Trophoblast cell (in vitro differentiated cells and primary cell): ENCODE data around the gene BLNK.
A peak's percentile ranks its signal among the peaks of the same experiment; 100 is the strongest.

Source experiments
- DNase-seq, 2 donors: peaks; one replicate each; pipeline ENCODE4 v3.0.0-alpha.2; 2016
- H2AFZ ChIP-seq: 2 replicates; pipeline ENCODE4 v1.6.1; 2013; ENCODE audit warnings: low read length, moderate library complexity, mild to moderate bottlenecking; ENCODE audit not compliant: insufficient read depth, poor library complexity
- H2AK5ac ChIP-seq: 2 replicates; pipeline ENCODE4 v1.6.1; 2013; ENCODE audit warnings: mild to moderate bottlenecking, low read length
- H2BK120ac ChIP-seq: 2 replicates; pipeline ENCODE4 v1.6.1; 2013; ENCODE audit warnings: low read length, mild to moderate bottlenecking, moderate library complexity; ENCODE audit not compliant: insufficient read depth, poor library complexity
- H2BK12ac ChIP-seq: 2 replicates; pipeline ENCODE4 v1.6.1; 2013; ENCODE audit warnings: mild to moderate bottlenecking, low read length, moderate library complexity
- H2BK5ac ChIP-seq: 2 replicates; pipeline ENCODE4 v1.6.1; 2013; ENCODE audit warnings: low read length, low read depth, moderate library complexity, mild to moderate bottlenecking; ENCODE audit not compliant: poor library complexity
- H3K14ac ChIP-seq: 2 replicates; pipeline ENCODE4 v1.6.1; 2013; ENCODE audit warnings: mild to moderate bottlenecking, low read length
- H3K18ac ChIP-seq: 2 replicates; pipeline ENCODE4 v1.6.1; 2013; ENCODE audit warnings: mild to moderate bottlenecking, low read length
- H3K23ac ChIP-seq: 2 replicates; pipeline ENCODE4 v1.6.1; 2013; ENCODE audit warnings: low read length
- H3K27ac ChIP-seq: 2 replicates; pipeline ENCODE4 v1.5.1; 2013; ENCODE audit warnings: low read depth, mild to moderate bottlenecking, inconsistent platforms, low read length, moderate library complexity
- H3K27me3 ChIP-seq: 2 replicates; pipeline ENCODE4 v1.6.1; 2013; ENCODE audit warnings: inconsistent platforms, mild to moderate bottlenecking, low read length, moderate library complexity; ENCODE audit not compliant: insufficient read depth
- H3K36me3 ChIP-seq, 2 experiments: 1 replicate in 1 of 2; 2 replicates in 1 of 2; pipeline ENCODE4 v1.6.1; 2013; ENCODE audit warnings: low read length in 2 of 2, mild to moderate bottlenecking in 2 of 2, moderate library complexity in 1 of 2; ENCODE audit not compliant: insufficient read depth in 2 of 2, control insufficient read depth in 1 of 2
- H3K4ac ChIP-seq: 2 replicates; pipeline ENCODE4 v1.6.1; 2013; ENCODE audit warnings: low read depth, mild to moderate bottlenecking, low read length, moderate library complexity
- H3K4me1 ChIP-seq, 2 experiments: 1 replicate in 1 of 2; 2 replicates in 1 of 2; pipeline ENCODE4 v1.6.1; 2013; ENCODE audit warnings: low read length in 2 of 2, mild to moderate bottlenecking in 2 of 2, moderate library complexity in 1 of 2; ENCODE audit not compliant: insufficient read depth in 2 of 2, control insufficient read depth in 1 of 2
- H3K4me2 ChIP-seq: 2 replicates; pipeline ENCODE4 v1.6.1; 2013; ENCODE audit warnings: inconsistent platforms, mild to moderate bottlenecking, low read length, moderate library complexity
- H3K4me3 ChIP-seq: 2 replicates; pipeline ENCODE4 v1.5.1; 2013; ENCODE audit warnings: mild to moderate bottlenecking, low read depth, low read length, inconsistent platforms
- H3K79me1 ChIP-seq: one replicate; pipeline ENCODE4 v1.6.1; 2013; ENCODE audit warnings: low read length
- H3K79me2 ChIP-seq: 2 replicates; pipeline ENCODE4 v1.6.1; 2013; ENCODE audit warnings: low read length, mild to moderate bottlenecking; ENCODE audit not compliant: control insufficient read depth, insufficient read depth, poor library complexity
- H3K9ac ChIP-seq: 2 replicates; pipeline ENCODE4 v1.6.1; 2013; ENCODE audit warnings: mild to moderate bottlenecking, low read length
- H3K9me3 ChIP-seq: 2 replicates; pipeline ENCODE4 v1.6.1; 2013; ENCODE audit warnings: low read depth, mild to moderate bottlenecking, control low read depth, inconsistent platforms, low read length; ENCODE audit not compliant: insufficient read depth
- H4K12ac ChIP-seq: 2 replicates; pipeline ENCODE4 v1.6.1; 2013; ENCODE audit warnings: low read depth, mild to moderate bottlenecking, low read length, moderate library complexity
- H4K8ac ChIP-seq: 2 replicates; pipeline ENCODE4 v1.6.1; 2013; ENCODE audit warnings: low read depth, mild to moderate bottlenecking, low read length, moderate library complexity
- H4K91ac ChIP-seq: one replicate; pipeline ENCODE4 v1.6.1; 2013; ENCODE audit warnings: low read depth, mild to moderate bottlenecking, low read length, moderate library complexity
- WGBS: extraction: QIAGEN DNeasy Blood & Tissue Kit; methylation state at CpG from one replicate; pipeline ENCODE4 v1.1.7; 2013; ENCODE audit warnings: missing lambda C conversion rate; ENCODE audit not compliant: insufficient read length, insufficient coverage; ENCODE audit errors: extremely low coverage; 5-methylcytosine and 5-hydroxymethylcytosine counted together

BLNK gene

DNA sequence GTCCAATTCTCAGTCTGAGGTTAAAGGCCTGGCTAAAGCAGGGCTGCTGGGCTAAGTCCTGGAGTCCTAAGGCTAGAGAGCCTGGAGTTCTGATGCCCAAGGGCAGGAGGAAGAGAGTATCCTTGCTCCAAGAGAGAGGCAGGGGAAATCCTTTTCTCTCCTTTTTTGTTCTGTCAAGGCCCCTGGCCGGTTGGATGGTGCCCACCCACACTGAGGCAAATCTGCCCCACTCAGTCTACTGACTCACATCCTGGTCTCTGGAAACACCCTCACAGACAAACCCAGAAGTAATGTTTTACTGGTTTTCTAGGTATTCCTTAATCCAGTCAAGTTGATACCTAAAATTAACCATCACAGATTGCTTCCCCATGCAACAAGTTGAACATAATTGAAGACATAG lies 118.3 kb downstream of the BLNK start:
- H3K79me2 ChIP-seq: no peaks in the 10 kb centered on the region

GRCh38 chr10:96152437-96152836 lies 118.9 kb downstream of the BLNK start:
- Histone ChIP-seq H3K79me1 (no peaks in the 10 kb centered on the region), H3K27me3 (no peaks in the 10 kb centered on the region), H3K4ac (no peak overlapping the region), H3K9me3 (no peaks in the 10 kb centered on the region), H3K18ac (no peak overlapping the region), H3K4me3 (no peak overlapping the region), H4K12ac (no peak overlapping the region), H2BK120ac (no peak overlapping the region), H3K4me2 (no peak overlapping the region), H3K36me3 (peaks cover 10 to 17% of the 10 kb centered on the region in 2 experiments), H4K8ac (no peak overlapping the region), H3K79me2 (no peaks in the 10 kb centered on the region), H3K23ac (no peak overlapping the region), H3K27ac (no peak overlapping the region), H2AFZ (no peak overlapping the region), H4K91ac (no peak overlapping the region), H2AK5ac (no peak overlapping the region), H2BK5ac (no peak overlapping the region), H3K14ac (no peak overlapping the region), H3K4me1 (no peaks in the 10 kb centered on the region), H3K9ac (no peak overlapping the region), H2BK12ac (no peak overlapping the region)
- DNase-seq: no peak
- no CpG with 5 or more reads among the region's 4 CpGs for WGBS

More for the DNA sequence above, 118.3 kb downstream of the BLNK start:
- no peaks in the 10 kb centered on the region for H3K9me3 ChIP-seq
- H3K27me3 ChIP-seq: no peaks in the 10 kb centered on the region
- H2BK5ac ChIP-seq: no peak overlapping the region
- no peak overlapping the region for H3K18ac ChIP-seq
- no peak overlapping the region for H3K4me3 ChIP-seq
- no peak overlapping the region for H3K23ac ChIP-seq
- no peak overlapping the region for H2BK120ac ChIP-seq
- H3K27ac ChIP-seq: no peak overlapping the region
- H3K36me3 ChIP-seq: peaks cover 10 to 19% of the 10 kb centered on the region in 2 experiments
- H3K4me2 ChIP-seq: no peak overlapping the region
- WGBS: no CpG with 5 or more reads among the region's 1 CpG
- no peak overlapping the region for H4K12ac ChIP-seq
- no peak overlapping the region for H2BK12ac ChIP-seq
- H3K4ac ChIP-seq: peak overlapping the region; percentile 17
- H3K9ac ChIP-seq: no peak overlapping the region
- H2AFZ ChIP-seq: no peak overlapping the region
- H4K91ac ChIP-seq: no peak overlapping the region
- H3K14ac ChIP-seq: no peak overlapping the region
- H3K79me1 ChIP-seq: no peaks in the 10 kb centered on the region
- no peak overlapping the region for H4K8ac ChIP-seq
- no peak for DNase-seq
- no peaks in the 10 kb centered on the region for H3K4me1 ChIP-seq
- no peak overlapping the region for H2AK5ac ChIP-seq
